HG02884 (cell line): ENCODE data around the gene SDC3.

Experiments used
- ATAC-seq: cut with Tn5 transposase; IDR thresholded peaks from one replicate; pipeline ENCODE4 v1.9.1; 2021; ENCODE audit warnings: mild to moderate bottlenecking, moderate library complexity; ENCODE audit not compliant: unreplicated experiment

The SDC3 gene

GRCh38 chr1:30891227-30891552, 17.4 kb downstream of the SDC3 start:
- ATAC-seq: no peak

GRCh38 chr1:30890502-30891226, 17.9 kb downstream of the SDC3 start:
- ATAC-seq: no peak

DNA sequence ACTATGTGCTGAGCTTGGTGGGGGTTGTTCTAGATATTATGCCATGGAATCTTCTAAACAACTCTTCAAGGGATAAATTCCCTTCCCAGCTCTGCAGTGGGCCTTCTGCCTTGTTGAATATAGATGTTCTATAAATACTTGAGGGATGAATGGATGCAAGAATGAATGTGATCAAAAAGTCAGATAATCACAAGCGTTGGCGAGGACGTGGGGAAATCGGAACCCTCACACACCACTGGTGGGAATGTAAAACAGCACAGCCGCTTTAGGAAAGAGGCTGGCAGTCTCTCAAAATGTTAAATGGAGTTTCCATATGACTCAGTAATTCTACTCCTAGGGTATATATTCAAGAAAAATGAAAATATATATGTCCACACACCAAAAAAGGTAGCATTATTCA, 19.0 kb downstream of the SDC3 start:
- ATAC-seq: no peak

- no peak for ATAC-seq
Observed at GRCh38 chr1:30888975-30889374, 19.6 kb downstream of the SDC3 start.

- ATAC-seq: no peak
Observed at GRCh38 chr1:30888391-30888790, 20.2 kb downstream of the SDC3 start.

DNA sequence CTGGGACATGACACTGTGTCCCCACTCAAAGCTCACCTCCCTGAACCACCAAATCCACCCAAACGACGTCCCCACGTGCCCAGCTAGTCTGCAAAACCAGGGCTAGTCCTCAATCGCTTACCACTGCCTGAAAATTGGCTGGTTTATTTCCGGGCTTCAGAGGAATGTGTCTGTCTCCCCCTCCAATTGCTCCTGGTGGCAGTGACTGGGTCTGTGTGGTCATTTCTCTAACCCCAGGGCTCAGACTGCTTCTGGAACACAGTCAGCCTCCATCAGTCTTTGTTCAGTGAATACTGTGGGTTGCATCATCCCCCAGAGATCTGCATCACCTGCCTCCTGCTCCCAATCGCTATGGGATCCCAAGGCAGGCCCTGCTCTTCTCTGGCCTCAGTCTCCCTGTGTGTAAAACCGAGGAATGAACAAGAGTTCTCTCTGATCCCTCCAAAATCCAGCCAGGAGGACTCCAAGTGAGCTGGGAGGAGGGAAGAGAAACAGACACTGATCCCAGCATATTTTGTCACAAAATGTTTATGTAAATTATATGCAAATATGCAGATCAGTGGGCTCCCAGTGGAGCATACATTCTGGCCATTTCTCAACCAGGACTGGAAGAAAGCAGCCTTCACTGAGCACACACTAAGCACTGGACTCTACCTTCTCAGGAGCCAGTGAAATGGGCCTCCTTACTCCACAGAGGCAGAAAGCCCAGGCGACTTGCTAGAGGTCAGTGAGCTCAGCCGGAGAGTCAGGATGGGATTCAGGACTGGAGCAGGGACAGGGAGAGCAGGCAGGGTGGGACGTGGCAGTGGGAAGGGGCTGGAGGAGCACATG, 20.9 kb downstream of the SDC3 start:
- ATAC-seq: no peak

- ATAC-seq: no peak
Observed at GRCh38 chr1:30886710-30887428, 21.7 kb downstream of the SDC3 start.

DNA sequence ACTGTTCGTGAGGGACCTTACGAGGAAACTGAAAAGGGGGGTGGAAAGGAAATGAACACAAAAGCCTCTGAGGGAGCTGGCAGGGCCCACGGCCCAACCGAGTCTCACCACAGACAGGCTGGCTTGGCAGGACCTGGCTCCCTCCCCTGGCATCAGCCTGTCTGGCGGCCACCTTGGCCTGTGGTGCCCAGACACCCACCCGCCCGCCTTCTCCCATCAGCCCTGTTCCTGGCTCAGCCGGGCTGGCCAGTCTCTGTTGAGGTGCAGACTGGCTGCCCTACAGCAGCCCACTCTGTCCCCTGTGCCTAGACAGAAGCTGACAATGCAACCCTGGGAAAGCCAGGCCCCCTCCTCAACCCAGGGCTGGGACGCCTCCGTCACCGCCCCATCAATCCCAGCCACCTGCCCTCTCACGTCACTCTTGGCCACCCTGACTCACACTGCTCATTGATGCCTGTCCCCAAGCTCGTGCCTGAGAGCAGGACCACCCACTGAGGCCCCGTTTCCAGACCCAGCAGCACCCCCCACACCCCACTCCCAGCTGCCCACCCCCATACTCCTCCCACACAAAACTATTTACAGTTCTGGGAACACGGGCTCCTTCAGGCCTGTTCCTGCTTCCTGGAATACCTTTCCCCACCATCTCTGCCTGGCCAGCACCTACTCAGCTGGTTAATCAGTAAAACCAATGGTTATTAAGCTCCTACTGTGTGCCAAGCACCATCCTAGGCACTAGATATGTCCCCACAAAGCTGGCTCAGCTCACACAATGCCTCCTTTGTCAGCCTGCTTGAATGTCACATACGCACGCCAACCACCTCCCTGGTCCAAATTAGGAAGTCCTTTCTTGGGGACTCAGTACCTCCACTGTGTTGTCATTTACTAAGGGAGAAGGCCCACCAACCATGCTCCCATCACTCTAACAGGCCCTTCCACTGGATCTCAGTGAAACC, 22.7 kb downstream of the SDC3 start:
- no peak for ATAC-seq

- no peak for ATAC-seq
Observed at GRCh38 chr1:30884723-30885122, 23.8 kb downstream of the SDC3 start.

- ATAC-seq: no peak
Observed at GRCh38 chr1:30883389-30884172, 25.0 kb downstream of the SDC3 start.

DNA sequence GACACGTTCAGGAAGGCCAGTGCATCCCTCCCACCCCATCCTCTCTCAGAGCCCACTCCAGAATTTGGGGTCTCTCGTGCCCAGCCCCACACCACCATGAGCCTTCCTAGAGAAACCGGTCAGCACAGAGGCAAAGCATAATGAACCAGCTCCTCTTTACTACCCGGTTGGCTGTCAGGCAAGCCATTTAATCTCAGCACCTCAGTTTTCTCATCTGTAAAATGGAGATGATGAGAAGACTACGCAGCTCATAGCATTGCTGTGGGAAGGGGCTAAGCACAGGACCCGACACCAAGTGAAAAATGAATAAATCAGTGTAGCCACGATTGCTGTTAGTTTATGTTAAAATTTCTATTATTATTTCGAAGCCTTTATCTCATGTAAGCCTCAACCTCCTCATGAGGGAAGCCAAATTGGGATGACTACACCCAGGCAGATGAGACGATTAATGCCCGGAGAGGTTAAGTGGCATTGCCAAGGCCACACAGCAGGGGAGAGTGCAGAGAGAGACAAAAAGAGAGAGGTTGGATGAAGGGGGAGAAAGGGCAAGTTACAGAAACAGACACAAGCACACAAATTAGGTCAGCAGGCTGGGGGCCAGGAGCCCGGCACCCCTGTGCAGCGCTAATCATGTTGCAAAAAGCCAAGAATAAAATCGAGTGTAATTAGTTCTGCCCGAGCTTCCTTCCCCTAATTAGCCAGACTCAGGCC, 25.7 kb downstream of the SDC3 start:
- ATAC-seq: no peak

DNA sequence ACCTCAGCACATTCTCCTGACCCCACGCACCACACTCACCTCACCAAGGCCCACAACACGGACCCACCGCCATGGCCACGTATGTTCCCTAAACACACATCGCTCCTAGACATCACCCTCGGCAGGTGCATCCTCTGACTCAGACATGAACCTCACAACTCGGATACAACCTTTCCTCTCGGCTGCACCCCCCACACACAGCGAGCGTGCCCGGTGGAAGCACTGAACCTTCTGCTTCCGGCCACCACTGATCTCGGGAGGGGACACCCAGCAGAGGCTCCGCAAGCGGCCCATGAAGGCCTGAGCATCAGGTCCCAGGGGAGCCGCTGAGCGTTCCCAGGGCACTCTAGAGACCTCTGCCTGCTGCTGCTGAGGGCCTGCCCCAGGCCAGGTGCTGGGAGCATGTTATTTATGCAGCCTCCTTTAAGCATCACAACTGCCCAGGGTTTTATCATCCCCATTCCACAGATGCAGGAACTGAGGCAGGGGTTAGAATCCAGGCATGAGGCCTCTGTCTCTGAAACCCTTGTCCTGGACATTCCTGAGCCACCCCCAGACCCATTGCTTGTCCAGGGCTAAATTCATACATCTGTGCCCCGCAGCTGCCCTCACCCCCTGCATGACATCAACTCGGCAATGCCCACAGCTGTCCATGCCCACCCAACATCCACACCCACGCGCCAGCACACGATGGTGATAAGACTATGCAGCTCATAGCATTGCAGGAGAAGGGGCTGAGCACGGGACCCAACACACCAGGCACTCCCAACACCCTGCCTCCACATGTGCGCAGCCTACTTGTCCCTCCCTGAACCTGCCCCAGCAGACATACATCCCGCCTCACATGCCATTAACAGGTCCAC, 27.0 kb downstream of the SDC3 start:
- ATAC-seq: no peak

- no peak for ATAC-seq
Observed at GRCh38 chr1:30880678-30881318, 27.8 kb downstream of the SDC3 start.

GRCh38 chr1:30879940-30880677, 28.4 kb downstream of the SDC3 start:
- no peak for ATAC-seq

DNA sequence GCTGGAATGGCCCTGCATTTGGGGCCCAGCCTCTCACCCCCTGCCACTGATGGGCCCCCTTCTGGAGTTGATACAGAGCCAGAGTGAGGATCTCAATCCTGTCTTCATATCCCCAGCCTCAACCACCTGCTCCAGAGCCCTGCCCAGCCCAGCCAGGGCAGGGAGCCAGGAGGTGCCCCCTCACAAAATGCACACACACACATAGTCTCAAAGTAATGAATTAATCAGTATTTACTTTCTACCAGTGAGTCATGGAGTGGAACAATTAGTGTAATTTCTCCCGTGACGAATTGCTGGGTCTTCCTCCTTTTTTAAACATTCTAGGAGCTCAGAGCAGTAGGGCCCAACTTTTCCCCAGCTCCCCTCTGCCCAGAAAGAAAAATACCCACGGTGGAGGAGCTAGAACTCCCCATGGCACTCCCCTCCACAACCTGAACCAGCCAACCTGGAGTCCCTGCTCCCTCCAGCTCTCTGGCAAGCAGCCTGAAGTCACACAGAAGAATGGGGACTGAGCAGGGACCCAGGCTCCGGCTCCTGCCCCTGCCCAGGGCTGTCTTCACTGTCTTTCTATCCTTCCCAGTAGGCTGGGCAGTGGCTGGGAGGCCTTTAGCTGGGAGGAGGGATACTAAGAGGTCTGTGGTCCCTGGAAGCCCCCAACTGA, 29.3 kb downstream of the SDC3 start:
- ATAC-seq: no peak

DNA sequence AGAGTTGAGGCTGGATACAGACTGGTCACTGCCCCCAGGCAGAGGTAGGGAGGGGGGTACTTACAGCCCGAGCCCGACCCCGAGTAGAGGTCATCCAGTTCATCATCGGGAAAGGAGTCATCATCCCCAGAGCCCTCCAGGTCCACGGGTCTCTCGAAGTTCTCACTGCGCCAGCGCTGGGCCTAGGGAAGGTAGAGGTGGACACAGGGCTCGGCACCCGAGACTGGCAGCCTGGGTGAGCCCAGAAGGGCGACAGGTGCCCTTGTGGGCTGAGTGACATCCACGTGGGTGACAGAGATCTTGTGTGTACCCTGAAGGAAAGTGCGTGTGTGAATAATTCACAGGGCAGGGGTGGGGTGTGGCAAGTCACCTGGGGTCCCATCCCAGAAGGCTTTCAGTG, 30.0 kb downstream of the SDC3 start:
- no peak for ATAC-seq

DNA sequence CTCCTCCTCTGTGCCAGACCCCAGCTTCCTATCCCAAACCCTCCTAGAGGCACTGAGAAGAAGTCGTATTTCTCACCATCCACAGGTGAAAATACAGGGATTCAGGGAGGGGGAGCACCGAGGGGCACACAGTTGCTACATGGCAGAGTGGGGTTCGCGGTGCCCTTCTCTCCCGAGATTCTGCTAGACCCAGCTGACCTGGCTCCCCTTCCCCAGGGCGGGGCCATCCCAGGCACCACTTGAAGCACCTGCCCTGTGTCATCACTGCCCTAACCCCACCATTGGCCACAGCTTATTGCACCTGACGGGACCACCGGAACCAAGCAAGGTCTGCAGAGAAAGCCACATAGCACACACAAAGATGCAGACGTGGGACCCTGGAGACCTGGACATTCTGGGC, 30.5 kb downstream of the SDC3 start:
- no peak for ATAC-seq
